MM.1S (cell line): Measurements from ENCODE around the gene TMPRSS7.

Experiments
- CTCF ChIP-seq: fragments of 300-600 bp; sonication (generic); IDR thresholded peaks from 2 replicates; pipeline ENCODE4 v1.5.1; 2016; ENCODE audit warnings: antibody characterized with exemption, low read length, mixed read lengths
- EZH2 ChIP-seq: fragments of 300-600 bp; sonication (generic); optimal IDR thresholded peaks from 2 replicates; pipeline ENCODE3; 2017; ENCODE audit warnings: low read depth, mild to moderate bottlenecking, antibody characterized with exemption, low read length, mixed read lengths
- EZH2phosphoT487 ChIP-seq: fragments of 300-600 bp; sonication (generic); IDR thresholded peaks from 2 replicates; pipeline ENCODE4 v1.6.1; 2018; ENCODE audit warnings: antibody characterized with exemption, low read length

- TF ChIP-seq CTCF = no peak
- TF ChIP-seq EZH2 = no peak
- TF ChIP-seq EZH2phosphoT487 = no peak
Observed at GRCh38 chr3:112020674-112021085, 13.9 kb upstream of the TMPRSS7 start.
